ENCODE data around the gene GSG1L.

The GSG1L gene

DNA sequence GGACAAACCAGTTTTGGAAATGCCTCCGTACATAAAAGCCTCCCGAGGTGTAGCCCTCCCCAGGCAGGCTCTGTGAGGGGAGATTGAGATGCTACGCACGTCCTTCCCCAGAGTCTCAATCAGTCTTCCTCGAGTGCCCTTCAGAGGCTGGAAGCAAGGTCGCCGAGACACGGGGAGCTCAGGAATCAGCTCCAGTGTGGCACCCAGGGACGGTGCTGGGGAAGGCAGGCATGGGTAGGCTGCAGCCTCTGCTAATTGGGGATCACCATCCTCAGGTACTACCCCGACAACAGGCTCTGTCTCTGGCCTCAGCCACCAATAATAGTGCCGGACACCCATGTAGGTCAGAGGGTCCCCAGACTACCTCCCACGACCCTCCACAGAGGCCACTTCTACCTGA is 28.1 kb upstream of the GSG1L start:
- DNase-seq (ENCODE audit: low read depth in 2 of 2): no peak

DNA sequence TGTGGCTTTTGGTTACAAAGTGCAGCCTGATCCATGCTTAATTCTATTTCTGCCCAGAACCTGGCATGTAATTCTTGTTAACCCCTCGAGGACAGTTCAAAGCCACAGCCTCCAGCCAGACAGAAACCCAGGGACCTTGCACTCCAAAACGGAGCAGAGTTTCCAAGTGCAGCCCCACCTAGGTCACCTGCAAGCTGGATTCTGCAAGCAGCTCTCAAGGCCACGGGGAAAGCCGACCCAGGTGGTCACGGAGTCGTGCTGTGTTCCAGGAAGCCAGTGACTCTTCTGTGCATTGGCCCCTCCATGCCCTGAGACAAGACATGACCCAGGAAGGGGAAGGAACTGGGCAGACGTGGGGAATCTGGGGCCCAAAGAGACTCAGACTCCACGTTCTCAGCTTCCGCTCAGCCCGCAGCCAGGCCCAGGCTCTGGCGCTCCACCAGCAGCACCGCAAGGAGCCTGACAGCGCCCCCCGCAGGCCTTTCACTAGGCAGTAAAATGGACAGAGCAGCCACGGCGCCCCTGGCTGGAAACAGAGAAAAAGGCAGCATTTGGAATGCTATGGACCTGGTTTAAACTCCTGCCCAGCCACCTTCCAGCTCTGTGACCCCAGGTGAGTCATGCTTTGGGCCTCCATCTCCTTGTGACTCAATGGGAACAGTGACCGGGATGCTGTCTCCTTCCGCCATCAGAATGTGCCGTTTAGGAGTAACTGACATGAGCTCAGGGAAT is 27.3 kb upstream of the GSG1L start:
- DNase-seq (ENCODE audit: low read depth in 2 of 2): no peak

DNA sequence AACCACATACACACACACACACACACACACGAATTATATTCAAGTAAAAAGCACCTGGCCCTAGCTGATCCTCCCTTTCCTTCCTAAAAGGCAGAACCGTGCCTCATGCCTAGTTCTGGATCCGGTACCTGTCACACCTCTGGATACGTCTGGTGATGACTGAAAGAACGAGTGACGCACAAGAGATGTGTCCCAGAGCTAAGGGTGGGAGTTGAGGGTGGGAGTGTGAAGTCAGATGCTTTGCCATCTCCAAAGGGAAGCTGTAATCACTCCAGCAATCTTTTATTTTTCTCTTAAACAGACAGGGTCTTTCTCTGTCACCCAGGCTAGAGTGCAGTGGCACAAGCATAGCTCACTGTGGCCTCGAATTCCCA is 26.5 kb upstream of the GSG1L start:
- DNase-seq (ENCODE audit: low read depth in 2 of 2): no peak

DNA sequence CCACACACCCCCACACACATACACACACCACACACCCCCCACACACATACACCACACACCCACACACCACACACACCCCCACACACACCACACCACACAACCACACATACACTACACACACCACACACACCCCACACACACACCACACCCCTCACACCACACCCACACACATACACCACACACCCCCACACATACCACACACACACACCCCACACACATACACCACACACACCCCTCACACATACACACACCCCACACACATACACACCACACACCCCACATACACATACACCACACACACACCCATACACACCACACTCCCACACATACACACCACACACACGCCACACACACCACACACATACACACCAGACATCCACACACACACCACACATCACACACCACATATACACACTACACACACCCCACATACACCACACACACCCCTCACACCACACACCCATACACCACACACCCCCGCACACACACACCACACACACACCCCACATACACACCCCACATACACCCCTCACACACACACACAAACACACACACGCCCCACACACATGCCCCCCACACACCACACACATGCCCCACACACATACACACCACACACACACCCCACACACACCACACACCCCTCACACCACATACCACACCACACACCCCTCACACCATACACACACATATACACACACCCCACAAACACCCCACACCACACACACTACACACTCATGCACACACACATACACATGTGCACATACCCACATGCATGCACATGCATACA is 25.9 kb upstream of the GSG1L start:
- no peak for DNase-seq (ENCODE audit: low read depth in 2 of 2)

DNA sequence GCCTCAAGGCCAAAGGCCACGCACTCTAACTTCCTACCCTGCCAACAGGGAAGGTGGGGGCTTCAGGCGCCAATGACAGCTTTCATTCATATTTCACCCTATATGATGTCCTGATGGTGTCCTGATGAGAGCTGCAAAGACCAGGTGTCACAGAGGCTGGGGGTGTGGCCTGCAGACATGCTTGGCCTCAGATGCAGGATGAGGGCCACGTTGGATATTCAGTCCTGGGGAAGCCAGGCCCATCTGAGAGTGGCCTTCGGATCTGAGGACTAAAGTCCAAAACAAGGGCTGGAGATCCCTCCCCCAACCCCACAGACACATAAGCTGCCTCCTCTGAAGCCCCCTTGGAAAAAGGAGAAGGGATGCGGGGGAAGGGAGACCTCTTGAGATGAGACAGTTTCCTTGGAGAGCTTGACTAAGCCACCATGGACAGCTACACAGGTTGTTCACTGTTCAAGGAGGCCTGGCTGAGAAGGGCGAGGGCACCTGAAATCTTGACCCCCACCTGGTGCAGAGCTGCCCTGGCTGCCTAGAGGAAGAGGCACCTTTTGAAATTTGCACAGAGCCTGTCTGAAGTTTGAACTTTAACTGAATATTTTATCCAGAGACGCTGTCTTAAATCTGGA is 24.3 kb upstream of the GSG1L start:
- DNase-seq (ENCODE audit: low read depth in 2 of 2): no peak

DNA sequence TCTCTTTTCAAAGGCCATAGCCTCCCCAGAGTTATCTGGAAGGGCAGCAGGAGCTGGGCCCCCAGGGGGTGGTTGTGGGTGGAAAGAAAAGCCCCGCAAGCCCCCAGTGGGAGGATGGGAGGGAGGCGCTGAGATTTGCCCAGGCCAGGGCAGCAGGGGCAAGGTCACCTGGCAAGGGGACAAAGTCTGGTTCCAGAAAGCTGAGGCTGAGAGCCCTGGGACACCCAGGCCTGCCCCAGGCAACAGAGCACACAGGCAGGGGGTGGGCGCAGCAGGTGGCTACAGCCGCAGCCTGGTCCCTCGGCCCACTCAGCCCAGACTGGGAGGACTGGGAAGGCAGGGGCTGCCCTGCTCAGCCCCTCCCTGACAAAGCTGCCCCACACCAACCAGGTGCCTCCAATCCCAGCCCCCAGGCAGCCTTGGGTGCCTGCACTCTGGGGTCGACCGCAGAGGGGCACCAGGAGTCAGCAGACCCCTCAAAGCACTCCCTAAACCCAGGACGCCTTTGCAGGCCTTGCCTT is 23.7 kb upstream of the GSG1L start:
- DNase-seq (ENCODE audit: low read depth in 2 of 2): no peak

DNA sequence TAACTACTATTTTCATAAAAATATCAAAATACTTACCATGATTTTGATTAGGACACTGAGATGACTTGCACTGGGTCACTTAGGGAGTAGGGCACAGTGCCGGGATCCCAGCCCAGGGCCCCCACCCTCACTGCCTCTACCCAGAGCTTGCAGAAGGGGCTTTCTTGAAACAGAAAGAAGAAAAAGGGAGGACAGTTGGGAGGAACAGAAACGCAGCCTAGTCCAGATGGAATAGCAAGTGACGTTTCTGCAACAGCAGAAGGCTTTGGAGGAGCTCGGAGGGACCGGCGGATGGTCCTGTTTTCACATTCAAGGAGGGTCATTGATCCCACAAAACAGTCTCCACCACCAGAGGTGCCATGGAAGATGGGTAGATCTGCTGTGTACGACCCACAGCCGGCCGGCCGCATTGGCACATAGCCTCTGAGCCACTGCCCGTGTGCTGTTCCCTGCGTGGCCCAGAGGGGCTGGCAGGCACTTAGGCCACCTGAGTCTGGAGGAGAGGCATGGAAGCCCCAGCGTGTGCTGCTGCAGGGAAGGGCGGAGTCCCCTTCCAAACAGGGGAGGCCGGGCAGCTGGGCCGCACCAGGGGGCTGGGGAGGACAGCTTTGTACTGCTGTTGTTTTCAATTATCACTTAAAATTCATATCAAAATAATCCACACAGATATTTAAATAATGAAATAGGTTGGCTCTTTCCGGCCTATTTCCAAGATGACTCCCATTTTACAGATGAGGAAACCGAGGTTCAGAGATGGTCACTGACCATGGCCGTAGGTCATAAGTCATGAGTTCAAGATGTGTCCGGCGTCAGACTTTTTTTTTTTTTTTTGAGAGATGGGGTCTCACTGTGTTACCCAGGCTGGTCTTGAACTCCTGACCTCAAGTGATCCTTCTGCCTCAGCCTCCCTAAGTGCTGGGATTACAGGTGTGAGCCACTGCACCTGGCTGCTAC is 22.9 kb upstream of the GSG1L start:
- no peak for DNase-seq (ENCODE audit: low read depth in 2 of 2)

DNA sequence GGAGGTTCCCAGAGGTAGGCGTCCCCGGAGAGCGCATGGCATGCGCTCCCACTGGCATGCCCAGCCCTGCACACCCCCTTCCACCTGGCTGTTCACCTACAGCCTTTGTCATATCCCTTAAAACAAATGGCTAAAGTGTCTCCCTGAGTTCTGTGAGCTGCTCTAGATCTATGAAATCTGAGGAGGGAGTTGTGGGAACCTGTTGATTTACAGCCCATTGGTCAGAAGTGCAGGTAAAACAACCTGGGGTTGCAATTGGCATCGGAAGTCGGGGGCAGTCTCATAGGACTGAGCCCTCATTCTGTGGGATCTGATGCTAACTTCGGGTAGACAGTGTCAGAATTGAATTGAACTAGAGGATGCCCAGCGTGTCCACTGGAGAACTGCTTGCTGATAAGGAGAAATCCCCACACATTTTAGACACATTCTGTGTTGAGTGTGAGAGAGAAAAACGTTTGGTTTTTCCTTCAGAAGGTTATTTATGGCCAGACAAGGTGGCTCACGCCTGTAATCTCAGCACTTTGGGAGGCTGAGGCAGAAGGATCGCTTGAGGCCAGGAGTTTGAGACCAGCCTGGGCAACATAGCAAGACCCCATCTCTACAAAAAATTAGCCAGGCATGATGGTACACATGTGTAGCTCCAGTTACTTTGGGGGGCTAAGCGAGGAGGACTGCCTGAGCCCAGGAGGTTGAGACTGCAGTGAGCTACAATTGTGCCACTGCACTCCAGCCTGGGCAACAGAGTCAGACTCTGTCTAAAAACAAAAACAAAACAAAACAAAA is 22.1 kb upstream of the GSG1L start:
- DNase-seq (ENCODE audit: low read depth in 2 of 2): no peak

DNA sequence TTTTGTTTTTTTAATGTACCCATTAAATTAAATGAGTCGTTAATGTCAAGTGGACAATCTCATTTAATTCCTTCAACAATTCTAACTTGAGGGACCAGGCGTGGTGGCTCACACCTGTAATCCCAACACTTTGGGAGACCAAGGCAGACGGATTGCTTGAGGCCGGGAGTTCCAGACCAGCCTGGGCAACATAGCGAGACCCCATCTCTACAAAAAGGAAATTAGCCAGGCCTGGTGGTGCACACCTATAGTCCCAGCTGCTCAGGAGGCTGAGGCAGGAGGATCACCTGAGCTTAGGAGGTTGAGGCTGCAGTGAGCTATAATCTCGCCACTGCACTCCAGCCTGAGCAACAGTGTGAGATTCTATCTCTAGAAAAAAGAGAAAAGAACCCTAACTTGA is 20.7 kb upstream of the GSG1L start:
- DNase-seq (ENCODE audit: low read depth in 2 of 2): no peak

DNA sequence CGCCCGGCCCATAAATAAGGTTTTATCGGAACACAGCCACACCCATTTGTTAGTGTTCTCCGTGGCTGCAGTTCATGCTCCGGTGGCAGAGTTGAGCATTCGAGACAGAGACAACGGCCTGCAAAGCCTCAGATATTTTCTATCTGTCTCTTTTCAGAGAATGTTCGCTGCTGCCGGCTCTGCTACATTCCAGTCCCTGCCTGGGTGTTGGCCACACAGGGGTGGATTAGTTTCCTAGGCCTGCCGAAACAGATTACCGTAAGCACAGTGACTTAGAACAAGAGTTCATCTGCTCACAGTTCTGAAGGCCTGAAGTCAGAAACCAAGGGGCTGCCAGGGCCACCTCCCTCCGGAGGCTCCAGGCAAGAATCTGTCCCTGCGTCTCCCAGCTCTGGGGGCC is 19.1 kb upstream of the GSG1L start:
- no peak for DNase-seq (ENCODE audit: low read depth in 2 of 2)

DNA sequence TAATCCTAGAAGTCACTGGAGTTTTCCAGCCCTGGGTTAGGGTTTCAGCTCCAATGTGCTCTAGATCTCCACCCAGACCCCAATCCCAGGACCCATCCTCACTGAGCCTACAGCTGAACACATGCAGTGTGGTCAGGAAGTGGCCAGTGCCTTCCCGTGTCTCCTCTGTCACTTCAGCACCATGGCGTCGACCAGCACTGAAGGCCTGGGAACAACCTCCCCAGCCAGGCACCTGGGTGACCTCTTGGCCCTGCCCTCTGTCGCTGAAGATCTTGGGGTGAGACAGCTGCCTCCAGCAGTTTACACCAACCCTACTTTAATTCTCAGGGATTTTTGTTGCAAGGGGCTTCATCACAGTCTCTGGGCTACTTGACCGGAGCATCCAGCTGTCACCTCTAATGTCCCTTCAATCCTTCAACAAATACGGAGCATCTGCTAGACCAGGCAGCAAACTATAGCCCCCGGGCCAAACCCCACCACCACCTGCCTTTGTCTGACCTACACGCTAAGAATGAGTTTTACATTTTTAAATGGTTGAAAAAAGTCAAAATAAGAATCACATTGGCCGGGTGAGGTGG is 18.0 kb upstream of the GSG1L start:
- DNase-seq (ENCODE audit: low read depth in 2 of 2): no peak

DNA sequence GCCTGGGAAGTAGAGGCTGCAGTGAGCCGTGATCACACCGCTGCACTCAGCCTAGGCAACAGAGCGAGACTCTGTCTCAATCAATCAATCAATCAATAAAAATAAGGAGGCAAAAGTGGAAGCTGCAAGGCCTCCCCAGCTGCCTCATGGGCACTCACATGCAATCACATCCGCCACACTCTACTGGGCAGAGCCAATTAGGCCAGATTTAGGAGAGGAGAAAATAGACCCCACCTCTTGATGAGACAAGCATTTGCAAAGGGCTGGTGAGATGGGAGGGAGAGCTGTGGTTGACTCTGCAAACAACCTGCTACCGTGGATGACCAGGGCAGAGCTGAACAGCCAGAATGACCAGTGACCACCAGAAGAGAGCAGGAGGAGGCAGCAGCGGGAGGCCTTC is 14.7 kb upstream of the GSG1L start:
- no peak for DNase-seq (ENCODE audit: low read depth in 2 of 2)

DNA sequence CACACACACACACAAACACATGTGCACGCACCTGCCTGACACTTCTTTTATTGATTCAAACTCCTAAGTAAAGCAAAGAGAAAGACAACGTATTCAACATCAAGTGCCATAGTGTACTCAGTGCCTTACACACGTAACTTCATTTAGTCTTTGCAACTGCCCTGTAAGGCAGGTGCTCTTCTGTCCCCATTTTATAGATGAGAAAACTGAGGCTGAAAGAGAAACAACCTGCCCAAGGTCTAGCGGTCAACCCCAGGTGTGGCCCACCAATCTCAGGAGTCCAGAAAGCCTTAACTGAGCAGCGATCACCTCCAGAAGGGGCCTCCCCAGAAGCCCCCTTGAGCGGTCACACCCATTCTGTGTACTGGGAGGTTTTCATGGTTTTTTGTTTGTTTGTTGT is 10.3 kb upstream of the GSG1L start:
- DNase-seq (ENCODE audit: low read depth in 2 of 2): no peak

DNA sequence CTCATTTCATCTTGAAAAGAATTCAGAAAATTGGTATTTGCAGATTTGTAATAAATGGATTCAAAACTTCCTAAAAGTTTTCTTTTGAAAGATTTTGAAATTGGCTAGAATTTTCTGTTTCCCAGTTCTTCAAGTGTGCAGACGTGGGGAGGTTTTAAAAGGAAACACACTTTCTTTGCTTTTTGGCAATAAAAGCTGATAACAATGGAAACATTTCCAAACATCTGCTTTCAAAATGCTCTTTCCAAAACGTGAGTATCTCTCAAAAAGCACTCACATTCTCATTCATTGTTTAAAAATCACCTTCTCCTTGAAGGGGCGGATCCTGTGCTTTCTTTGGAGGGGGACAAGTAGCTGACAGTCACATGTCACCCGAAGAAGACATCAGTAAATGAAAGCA is 8.6 kb upstream of the GSG1L start:
- no peak for DNase-seq (ENCODE audit: low read depth in 2 of 2)

DNA sequence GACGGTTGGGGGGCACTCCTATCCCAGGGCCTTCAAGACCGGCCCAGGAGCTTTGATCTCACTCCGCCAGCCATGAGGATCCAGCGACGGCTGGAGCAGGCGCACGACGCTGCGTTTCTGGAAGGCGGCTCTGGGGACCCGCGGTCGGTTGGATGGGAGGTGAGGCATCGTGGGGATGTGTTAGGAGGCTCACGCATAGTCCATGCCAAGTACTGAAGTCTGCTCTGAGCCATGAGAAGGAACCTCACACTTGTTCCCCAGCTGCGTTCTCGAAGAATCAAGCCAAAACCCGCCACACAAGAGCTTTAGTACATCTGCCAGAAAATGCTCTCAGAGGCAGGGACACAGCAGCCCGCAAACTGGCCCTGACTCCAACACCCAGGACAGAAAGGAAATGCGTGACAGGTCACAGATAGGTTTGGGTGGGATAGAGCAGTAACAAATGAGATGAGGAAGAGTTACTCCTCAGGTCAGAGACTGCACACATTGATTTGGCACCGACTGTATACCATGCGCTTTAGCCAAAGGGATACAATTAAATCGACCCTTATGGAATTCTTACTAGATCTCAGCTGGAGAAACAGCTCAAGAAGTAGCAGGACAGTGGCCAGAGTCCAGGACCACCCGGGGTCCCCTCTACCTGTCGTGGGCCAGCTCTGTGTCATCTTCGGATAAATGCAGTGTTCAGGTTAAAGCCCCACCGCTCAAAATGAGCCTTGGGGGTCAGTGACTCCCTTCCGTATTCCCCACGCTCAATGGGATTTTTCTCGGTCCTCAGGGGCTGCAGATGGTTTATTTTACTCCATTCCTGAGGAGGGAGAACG is 6.7 kb upstream of the GSG1L start:
- no peak for DNase-seq (ENCODE audit: low read depth in 2 of 2)

DNA sequence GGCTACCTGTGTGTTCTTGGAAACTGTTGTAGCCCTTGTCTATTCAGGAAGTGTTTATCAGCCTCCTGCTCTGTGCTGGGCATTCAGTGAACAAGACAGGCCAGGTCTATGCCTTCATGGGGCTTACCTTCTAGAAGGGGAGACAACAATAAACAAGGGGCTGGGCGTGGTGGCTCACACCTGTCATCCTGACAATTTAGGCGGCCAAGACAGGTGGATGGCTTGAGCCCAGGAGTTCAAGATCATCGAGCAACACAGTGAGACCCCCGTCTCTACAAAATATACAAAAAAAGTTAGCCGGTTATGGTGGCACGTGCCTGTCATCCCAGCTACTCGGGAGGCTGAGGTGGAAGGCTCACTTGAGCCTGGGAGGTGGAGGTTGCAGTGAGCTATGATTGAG is 5.5 kb upstream of the GSG1L start:
- no peak for DNase-seq (ENCODE audit: low read depth in 2 of 2)

DNA sequence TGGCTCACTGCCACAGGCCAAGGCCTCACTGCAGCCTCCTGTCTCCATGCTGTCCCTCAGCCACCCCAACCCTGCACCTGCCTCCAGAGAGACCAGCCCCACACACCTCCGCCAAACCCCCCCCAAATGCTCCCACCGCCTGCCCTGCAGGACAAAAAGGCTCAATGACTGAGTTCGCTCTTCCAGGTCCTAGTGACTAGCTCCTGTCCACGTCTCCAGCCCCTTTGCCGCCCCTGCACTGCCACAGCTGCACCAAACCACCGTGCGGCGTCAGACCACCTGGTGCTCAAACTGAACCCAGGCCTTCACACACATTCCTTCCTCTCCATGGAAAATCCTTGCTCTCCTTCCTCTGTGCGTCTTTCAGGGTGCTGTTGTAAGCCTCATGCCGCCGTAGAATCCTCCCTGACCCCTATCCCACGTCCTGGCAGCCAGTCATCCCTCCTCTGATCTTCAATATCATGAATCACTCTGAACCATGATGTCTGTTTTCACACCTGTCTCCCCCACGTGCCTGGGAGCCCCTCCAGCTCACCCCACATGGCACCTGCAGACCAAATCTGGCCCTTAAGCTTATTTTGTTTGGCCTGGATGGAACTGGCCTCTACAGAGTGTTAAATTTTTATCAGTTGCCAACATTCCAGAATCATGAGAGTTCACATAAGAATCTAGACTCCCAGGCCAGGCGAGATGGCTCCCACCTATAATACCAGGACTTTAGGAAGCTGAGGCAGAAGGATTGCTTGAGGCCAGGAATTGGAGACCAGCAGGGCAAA is 4.3 kb upstream of the GSG1L start:
- no peak for DNase-seq (ENCODE audit: low read depth in 2 of 2)

DNA sequence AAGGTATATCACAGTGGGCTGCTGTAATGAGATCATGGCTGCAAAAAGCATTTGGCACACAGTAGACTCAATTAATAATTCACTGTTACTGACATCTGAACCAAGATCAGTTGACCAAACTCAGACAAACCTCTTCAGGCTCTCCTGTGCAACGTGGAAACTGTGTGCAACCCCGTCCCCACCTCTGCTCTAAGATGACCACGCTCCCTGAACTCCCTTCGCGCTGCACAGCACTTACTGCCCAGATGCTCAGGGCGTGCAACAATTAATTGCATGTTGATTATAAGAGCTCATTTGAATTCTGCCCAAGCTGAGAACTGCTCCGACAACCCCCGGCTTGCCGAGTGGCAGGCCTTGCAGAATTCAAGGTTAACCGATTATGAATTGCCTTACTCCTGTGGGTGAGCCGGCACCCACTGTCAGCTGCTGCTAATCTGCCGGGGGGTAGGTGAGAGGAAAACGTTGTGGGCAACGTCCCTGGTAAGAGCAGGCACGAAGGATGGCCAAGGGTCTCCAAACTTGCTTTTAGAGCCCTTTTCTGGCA is 1.3 kb upstream of the GSG1L start:
- no peak for DNase-seq (ENCODE audit: low read depth in 2 of 2)

DNA sequence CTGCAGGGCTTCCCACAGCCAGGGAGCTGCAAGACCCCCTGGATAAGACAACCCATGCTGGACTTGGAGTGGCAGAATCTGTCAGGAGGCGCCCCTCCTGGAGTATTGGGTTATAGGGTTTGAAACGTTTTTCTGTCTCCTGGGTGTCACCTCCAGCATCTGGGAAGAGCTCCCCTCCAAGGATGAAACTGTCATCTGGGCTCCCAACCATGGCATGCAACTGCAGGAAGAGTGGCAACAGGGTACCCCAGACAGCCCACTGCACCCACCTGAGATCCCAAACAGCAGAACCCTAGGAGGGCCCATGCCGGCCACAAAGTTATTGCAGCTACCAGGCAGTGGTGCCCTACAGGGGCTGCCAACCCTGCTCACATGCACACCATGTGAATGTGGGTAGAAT is 636 bp upstream of the GSG1L start:
- DNase-seq (ENCODE audit: low read depth in 2 of 2): no peak

Measured in activated CD4-positive, alpha-beta T cell treated with anti-CD3 and anti-CD28 coated beads for 24 hours (primary cell).